ENCODE results near the gene MXI1. TPM values are rescaled to one million over a fixed set of nuclear protein-coding genes. Genes with fewer than 3 reads are reported as not detected.

Gene MXI1
- total and polyA plus RNA-seq, 2 of the 4 experiments (the other 2 are of a cell fraction) = 7.2 to 11.8 TPM

DNA sequence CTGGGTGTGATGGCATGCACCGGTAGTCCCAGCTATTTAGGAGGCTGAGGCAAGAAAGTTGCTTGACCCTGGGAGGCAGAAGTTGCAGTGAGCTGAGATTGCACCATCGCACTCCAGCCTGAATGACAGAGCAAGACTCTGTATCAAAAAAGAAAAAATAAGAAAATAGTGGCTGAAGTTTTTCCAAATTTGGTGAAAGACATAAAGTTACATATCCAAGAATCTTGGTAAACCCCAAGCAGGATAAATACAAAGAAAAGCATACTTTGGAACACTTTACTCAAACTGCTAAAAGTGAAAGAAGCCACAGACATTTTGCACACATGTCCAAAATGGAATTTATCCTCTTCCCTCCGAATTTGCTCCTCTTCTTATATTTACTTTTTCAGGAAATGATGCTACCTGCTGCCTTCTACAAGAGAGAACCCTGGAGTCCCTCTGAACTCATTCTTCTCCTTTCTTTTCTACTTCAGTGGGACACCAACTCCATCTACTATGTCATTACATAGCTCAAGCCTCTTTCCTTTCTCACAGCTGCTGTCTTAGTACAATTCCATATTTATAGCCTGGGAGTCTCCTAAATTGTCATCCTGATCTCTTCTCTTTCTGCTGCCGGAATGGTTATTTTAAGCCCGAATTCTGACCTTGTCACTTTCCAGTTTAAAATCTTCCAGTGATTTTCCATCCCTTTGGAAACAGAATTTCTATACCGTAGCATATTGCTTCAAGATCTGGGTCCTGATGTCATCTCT, 114.6 kb downstream of the MXI1 start:
- no peak overlapping the region for H3K27ac ChIP-seq (ENCODE audit: insufficient read depth, low read length)
- H3K23ac ChIP-seq (ENCODE audit: low read depth, low read length) = no peak overlapping the region
- H2BK5ac ChIP-seq (ENCODE audit: low read depth, low read length, poor library complexity, severe bottlenecking) = no peak overlapping the region
- no peak overlapping the region for H2AFZ ChIP-seq (replicated peaks; ENCODE audit: low read length, poor library complexity)
- no peaks in the 10 kb centered on the region for H3K27me3 ChIP-seq (ENCODE audit: control insufficient read depth, insufficient read depth, low read length)
- no peak overlapping the region for H3K4ac ChIP-seq (ENCODE audit: low read depth, low read length)
- 93% methylated on average over 4 of the region's 6 CpGs; no CpG with 5 or more reads in 1 of the 2 experiments for WGBS, 2 experiments (ENCODE audit: extremely low coverage in 2 of 2, insufficient read length in 1 of 2)
- 0 out of 2 replicates have a peak overlapping the region, but pooled peaks have one; percentile 37 for H3K14ac ChIP-seq (replicated peaks; ENCODE audit: low read depth, low read length)
- H2BK15ac ChIP-seq (ENCODE audit: low read depth, low read length) = peak overlapping the region; percentile 53; the same call in 2 of the 3 replicates
- BruUV-seq (replicated peaks) = no TSS peak
- H3K4me2 ChIP-seq (ENCODE audit: low read depth, low read length) = no peak overlapping the region
- intact Hi-C loops (cut with micrococcal nuclease) = no loop called here
- no peak overlapping the region for H3K56ac ChIP-seq (ENCODE audit: extremely low read depth, insufficient read depth, low read length)
- DNase-seq = no peak
- H2BK120ac ChIP-seq (ENCODE audit: low read depth, low read length) = 0 out of 2 replicates have a peak overlapping the region, but pooled peaks have one; percentile 56
- H3K4me3 ChIP-seq (ENCODE audit: insufficient read depth, low read depth, low read length) = no peak overlapping the region
- H3K79me1 ChIP-seq (ENCODE audit: low read depth in 1 of 2, low read length in 2 of 2) = no peaks in the 10 kb centered on the region
- peaks cover 15% of the 10 kb centered on the region for H3K9me1 ChIP-seq (ENCODE audit: insufficient read depth, low read length)
- H4K20me1 ChIP-seq (ENCODE audit: insufficient read depth, low read length) = peaks cover 5% of the 10 kb centered on the region; the same call in 1 of the 2 replicates
- no peak for TF ChIP-seq CTCF (conservative IDR thresholded peaks at IDR 0.05; ENCODE audit: low read depth, low read length)
- TF ChIP-seq, protein P1, sequence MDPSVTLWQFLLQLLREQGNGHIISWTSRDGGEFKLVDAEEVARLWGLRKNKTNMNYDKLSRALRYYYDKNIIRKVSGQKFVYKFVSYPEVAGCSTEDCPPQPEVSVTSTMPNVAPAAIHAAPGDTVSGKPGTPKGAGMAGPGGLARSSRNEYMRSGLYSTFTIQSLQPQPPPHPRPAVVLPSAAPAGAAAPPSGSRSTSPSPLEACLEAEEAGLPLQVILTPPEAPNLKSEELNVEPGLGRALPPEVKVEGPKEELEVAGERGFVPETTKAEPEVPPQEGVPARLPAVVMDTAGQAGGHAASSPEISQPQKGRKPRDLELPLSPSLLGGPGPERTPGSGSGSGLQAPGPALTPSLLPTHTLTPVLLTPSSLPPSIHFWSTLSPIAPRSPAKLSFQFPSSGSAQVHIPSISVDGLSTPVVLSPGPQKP (IDR thresholded peaks at IDR 0.05; ENCODE audit: borderline replicate concordance, low read depth, low read length) = no peak
- TF ChIP-seq MAZ (IDR thresholded peaks at IDR 0.05; ENCODE audit: borderline replicate concordance, low read depth, low read length) = no peak
- TF ChIP-seq CHD1 (IDR thresholded peaks at IDR 0.05; ENCODE audit: low read depth, low read length) = no peak
- no peak for TF ChIP-seq RFX5 (IDR thresholded peaks at IDR 0.05; ENCODE audit: low read depth, low read length)
- TF ChIP-seq BHLHE40 (IDR thresholded peaks at IDR 0.05; ENCODE audit: low read depth, low read length) = no peak
- TF ChIP-seq MAFK (IDR thresholded peaks at IDR 0.05; ENCODE audit: low read depth, low read length) = no peak
- TF ChIP-seq MXI1 (IDR thresholded peaks at IDR 0.05; ENCODE audit: borderline replicate concordance, low read depth, low read length) = no peak
- TF ChIP-seq NFE2L2 (IDR thresholded peaks at IDR 0.05; ENCODE audit: low read depth, low read length) = no peak
- TF ChIP-seq RAD21 (IDR thresholded peaks at IDR 0.05; ENCODE audit: low read length) = no peak
- TF ChIP-seq, protein P2, sequence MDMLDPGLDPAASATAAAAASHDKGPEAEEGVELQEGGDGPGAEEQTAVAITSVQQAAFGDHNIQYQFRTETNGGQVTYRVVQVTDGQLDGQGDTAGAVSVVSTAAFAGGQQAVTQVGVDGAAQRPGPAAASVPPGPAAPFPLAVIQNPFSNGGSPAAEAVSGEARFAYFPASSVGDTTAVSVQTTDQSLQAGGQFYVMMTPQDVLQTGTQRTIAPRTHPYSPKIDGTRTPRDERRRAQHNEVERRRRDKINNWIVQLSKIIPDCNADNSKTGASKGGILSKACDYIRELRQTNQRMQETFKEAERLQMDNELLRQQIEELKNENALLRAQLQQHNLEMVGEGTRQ (IDR thresholded peaks at IDR 0.05; ENCODE audit: low read depth, low read length) = no peak
- TF ChIP-seq RCOR1 (IDR thresholded peaks at IDR 0.05; ENCODE audit: insufficient replicate concordance, low read length) = no peak
- TF ChIP-seq SMC3 (IDR thresholded peaks at IDR 0.05; ENCODE audit: low read depth, low read length) = no peak
- CTCF ChIA-PET = interaction anchor here (1.7 kb wide), 1 partner anchor 225 kb away, joined by 4 read pairs; no protein-coding TSS in a partner anchor
- no peak overlapping the region for H3K18ac ChIP-seq (ENCODE audit: low read depth, low read length)
- POLR2A ChIA-PET (ENCODE audit: unreplicated experiment) = no interaction called here
- no peak overlapping the region for H4K5ac ChIP-seq (ENCODE audit: low read depth, low read length)
- H2AK5ac ChIP-seq (ENCODE audit: low read depth, low read length) = peak overlapping the region; percentile 83; the same call in 1 of the 2 replicates
- H4K91ac ChIP-seq (ENCODE audit: insufficient read depth, low read depth, low read length) = no peak overlapping the region
- in situ Hi-C loops (cut with MboI; ENCODE audit: low sequenced_read_pairs) = loop anchor here (25.0 kb wide), 1 partner anchor 1815 kb away; no protein-coding TSS in a partner anchor
- no peak for ATAC-seq (ENCODE audit: low read depth)
- dilution Hi-C loops (cut with HindIII; ENCODE audit: low sequenced_read_pairs, unreplicated experiment) = no loop called here
- H2AK9ac ChIP-seq (replicated peaks; ENCODE audit: low read depth, low read length, poor library complexity) = no peak overlapping the region
- no peak overlapping the region for H4K8ac ChIP-seq (ENCODE audit: low read depth in 2 of 2, low read length in 2 of 2)
- peaks cover 19% of the 10 kb centered on the region for H3K4me1 ChIP-seq (ENCODE audit: control insufficient read depth, insufficient read depth, low read length)
- H2BK20ac ChIP-seq (ENCODE audit: low read depth, low read length) = peak overlapping the region; percentile 7; the same call in 1 of the 2 replicates
- no peak overlapping the region for H3K9ac ChIP-seq (ENCODE audit: low read depth, low read length)
- peaks cover 6% of the 10 kb centered on the region; the same call in 1 of the 2 replicates for H3K9me3 ChIP-seq (ENCODE audit: control insufficient read depth, insufficient read depth, low read length)
- no peaks in the 10 kb centered on the region for H3K36me3 ChIP-seq (ENCODE audit: control insufficient read depth, insufficient read depth, low read length)
